HCT116 (cell line): ENCODE results near the gene ELAPOR2. TPM values are rescaled to one million over a fixed set of nuclear protein-coding genes. Genes with fewer than 3 reads are reported as not detected.

Source experiments
- ATAC-seq: fragments of 200-7000 bp; cut with Tn5 transposase; 2 replicates; pipeline ENCODE4 v1.9.1; 2020; ENCODE audit warnings: mild to moderate bottlenecking, moderate library complexity
- BruUV-seq: library from RNA; stranded (reverse); fragments of 400-500 nt; replicated peaks from 2 replicates; lab custom pipeline; 2021; lab: Mats Ljungman, UMichigan
- CTCF ChIA-PET: fragments of 300-600 bp; sonication (Branson Sonifier 250); formaldehyde crosslinking; loops from one replicate; lab custom pipeline; 2021; ENCODE audit warnings: antibody characterized with exemption; lab: Charles Lee
- POLR2A ChIA-PET: fragments of 300-600, 350-600 bp; sonication (Branson Sonifier 250); formaldehyde crosslinking; loops from one replicate; lab custom pipeline; 2021; ENCODE audit warnings: antibody characterized with exemption; lab: Charles Lee
- RAD21 ChIA-PET, 2 experiments: fragments of 300-600 bp; sonication (Branson Sonifier 250); formaldehyde crosslinking; loops; one replicate each; lab custom pipeline; 2023; ENCODE audit warnings: low total read pairs in 2 of 2; ENCODE audit not compliant: uncharacterized antibody in 2 of 2, unreplicated experiment in 2 of 2, low non-redundant PET in 1 of 2; lab: Charles Lee
- DNase-seq: peaks from one replicate; pipeline ENCODE4 v3.0.0-alpha.2; 2010; ENCODE audit warnings: low read depth, low spot score
- H2AFZ ChIP-seq: fragments of 200-600 bp; shearing (Covaris generic), sonication (generic); 2 replicates; pipeline ENCODE4 v1.6.1; 2017; ENCODE audit warnings: low read depth, mixed run types, mixed read lengths, antibody characterized with exemption, low read length; ENCODE audit not compliant: poor library complexity, severe bottlenecking
- H3K27ac ChIP-seq: 2 replicates; pipeline ENCODE4 v1.5.1; 2012; ENCODE audit warnings: low read depth, low read length
- H3K27me3 ChIP-seq: fragments of 200-600 bp; sonication (generic); 2 replicates; pipeline ENCODE4 v1.6.1; 2016; ENCODE audit warnings: mixed run types, low read length, mixed read lengths; ENCODE audit not compliant: insufficient read depth
- H3K36me3 ChIP-seq, 2 experiments: fragments of 200-500 bp in 1 of 2; fragments of 200-600 bp in 1 of 2; sonication (Bioruptor generic) in 1 of 2; sonication (generic) in 1 of 2; 2 replicates each; pipeline versions ENCODE4 v1.5.1 to v1.6.1; 2014 to 2016; ENCODE audit warnings: low read length in 2 of 2, inconsistent platforms in 1 of 2, mixed read lengths in 1 of 2, mixed run types in 1 of 2; ENCODE audit not compliant: insufficient read depth in 2 of 2, control insufficient read depth in 1 of 2
- H3K4me1 ChIP-seq, 2 experiments: fragments of 200-600 bp in 1 of 2; sonication (generic) in 1 of 2; 2 replicates each; pipeline versions ENCODE4 v1.5.1 to v1.6.1; 2012 to 2017; ENCODE audit warnings: low read length in 2 of 2, inconsistent platforms in 1 of 2, mild to moderate bottlenecking in 1 of 2, mixed read lengths in 1 of 2, mixed run types in 1 of 2, moderate library complexity in 1 of 2; ENCODE audit not compliant: insufficient read depth in 2 of 2, control insufficient read depth in 1 of 2
- H3K4me2 ChIP-seq: fragments of 200-600 bp; sonication (generic); 2 replicates; pipeline ENCODE4 v1.6.1; 2017; ENCODE audit warnings: mixed run types, low read length, mixed read lengths
- H3K4me3 ChIP-seq, 2 experiments: fragments of 200-600 bp in 1 of 2; sonication (generic) in 1 of 2; replicated peaks in 1 of 2; 2 replicates each; pipeline ENCODE4 v1.5.1; 2011 to 2016; ENCODE audit warnings: low read length in 2 of 2, control low read depth in 1 of 2, low read depth in 1 of 2, mild to moderate bottlenecking in 1 of 2, mixed read lengths in 1 of 2, mixed run types in 1 of 2
- H3K79me2 ChIP-seq: fragments of 200-600 bp; sonication (generic); 2 replicates; pipeline ENCODE4 v1.6.1; 2017; ENCODE audit warnings: mild to moderate bottlenecking, mixed run types, low read length, moderate library complexity, mixed read lengths; ENCODE audit not compliant: insufficient read depth
- H3K9ac ChIP-seq: fragments of 200-600 bp; sonication (generic); 2 replicates; pipeline ENCODE4 v1.6.1; 2016; ENCODE audit warnings: low read length, mixed read lengths
- H3K9me2 ChIP-seq: fragments of 200-600 bp; sonication (generic), shearing (Covaris generic); 2 replicates; pipeline ENCODE4 v1.6.1; 2017; ENCODE audit warnings: mixed run types, mild to moderate bottlenecking, moderate library complexity; ENCODE audit not compliant: insufficient read depth
- H3K9me3 ChIP-seq, 2 experiments: fragments of 200-500 bp in 1 of 2; fragments of 200-600 bp in 1 of 2; sonication (Bioruptor generic) in 1 of 2; sonication (generic) in 1 of 2; 2 replicates each; pipeline ENCODE4 v1.6.1; 2014 to 2017; ENCODE audit warnings: low read length in 2 of 2, mixed read lengths in 2 of 2, inconsistent platforms in 1 of 2, low read depth in 1 of 2, mild to moderate bottlenecking in 1 of 2, mixed run types in 1 of 2, moderate library complexity in 1 of 2; ENCODE audit not compliant: control insufficient read depth in 1 of 2, insufficient read depth in 1 of 2
- H4K20me1 ChIP-seq: fragments of 200-600 bp; sonication (generic), shearing (Covaris generic); 2 replicates; pipeline ENCODE4 v1.6.1; 2017; ENCODE audit warnings: mixed run types, mild to moderate bottlenecking, moderate library complexity; ENCODE audit not compliant: insufficient read depth
- CBX3 ChIP-seq: IDR thresholded peaks from 2 replicates; pipeline ENCODE4 v1.6.1; 2012; ENCODE audit warnings: low read depth
- CEBPB ChIP-seq: IDR thresholded peaks from 2 replicates; pipeline ENCODE4 v1.6.1; 2012; ENCODE audit warnings: low read depth
- EGR1 ChIP-seq: IDR thresholded peaks from 2 replicates; pipeline ENCODE4 v1.6.1; 2012; ENCODE audit warnings: low read depth
- ELF1 ChIP-seq: IDR thresholded peaks from 2 replicates; pipeline ENCODE4 v1.6.1; 2012; ENCODE audit warnings: low read depth, borderline replicate concordance
- EZH2 ChIP-seq: fragments of 200-600 bp; sonication (generic); IDR thresholded peaks from 2 replicates; pipeline ENCODE4 v1.6.1; 2017; ENCODE audit warnings: antibody characterized with exemption, mixed run types
- FOSL1 ChIP-seq: IDR thresholded peaks from 2 replicates; pipeline ENCODE4 v1.6.1; 2012; ENCODE audit warnings: low read depth
- JUND ChIP-seq: IDR thresholded peaks from 2 replicates; pipeline ENCODE4 v1.6.1; 2012
- POLR2A ChIP-seq: IDR thresholded peaks from 2 replicates; pipeline ENCODE4 v1.7.0; 2011; ENCODE audit warnings: borderline replicate concordance; ENCODE audit not compliant: insufficient read depth, insufficient read length; ENCODE audit errors: extremely low read depth
- POLR2AphosphoS5 ChIP-seq: IDR thresholded peaks from 2 replicates; pipeline ENCODE4 v1.6.1; 2011; ENCODE audit warnings: mild to moderate bottlenecking, low read depth, low read length, moderate library complexity
- SIN3A ChIP-seq: IDR thresholded peaks from 2 replicates; pipeline ENCODE4 v1.6.1; 2012; ENCODE audit warnings: low read depth
- SP1 ChIP-seq: IDR thresholded peaks from 2 replicates; pipeline ENCODE4 v1.6.1; 2012; ENCODE audit warnings: low read depth
- TCF7L2 ChIP-seq: IDR thresholded peaks from 2 replicates; pipeline ENCODE4 v1.7.0; 2011; ENCODE audit warnings: borderline replicate concordance, inconsistent platforms; ENCODE audit not compliant: insufficient read depth, insufficient read length; ENCODE audit errors: extremely low read depth
- YY1 ChIP-seq: IDR thresholded peaks from 2 replicates; pipeline ENCODE4 v1.6.1; 2011; ENCODE audit warnings: low read length, low read depth, moderate library complexity, mild to moderate bottlenecking; ENCODE audit not compliant: insufficient replicate concordance; ENCODE audit errors: extremely low read depth
- ZBTB33 ChIP-seq: IDR thresholded peaks from 2 replicates; pipeline ENCODE4 v1.6.1; 2011; ENCODE audit warnings: mild to moderate bottlenecking, low read length, moderate library complexity; ENCODE audit not compliant: insufficient replicate concordance; ENCODE audit errors: extremely low read depth
- ZFX ChIP-seq: fragments of 450-650 bp; IDR thresholded peaks from 2 replicates; pipeline ENCODE4 v1.6.1; 2017
- ZNF274 ChIP-seq: fragments of 200-500 bp; sonication (Bioruptor generic); IDR thresholded peaks from 2 replicates; pipeline ENCODE4 v1.6.1; 2014; ENCODE audit warnings: mild to moderate bottlenecking, low read depth, low read length, inconsistent platforms
- intact Hi-C: fragments of 100-400 bp; cut with micrococcal nuclease; formaldehyde crosslinking; loops from 2 replicates; pipeline ENCODE4 v1.10.0; 2022
- total RNA-seq: library from RNA; stranded (reverse); gene quantifications from one replicate; pipeline ENCODE4 v1.2.1, GENCODE V29; 2021; ENCODE audit not compliant: unreplicated experiment
- TF ChIP-seq, protein P1 (sequence below), 3 experiments: fragments of 200-600 bp in 1 of 3; sonication (generic) in 1 of 3; IDR thresholded peaks in 2 of 3; conservative IDR thresholded peaks in 1 of 3; 2 replicates each; pipeline ENCODE4 v1.5.1; 2012 to 2017; ENCODE audit warnings: low read depth in 2 of 3, low read length in 2 of 3, antibody characterized with exemption in 1 of 3, borderline replicate concordance in 1 of 3, control low read depth in 1 of 3, mild to moderate bottlenecking in 1 of 3, mixed read lengths in 1 of 3, mixed run types in 1 of 3, moderate library complexity in 1 of 3; ENCODE audit not compliant: insufficient read depth in 1 of 3
- TF ChIP-seq, protein P2 (sequence below): IDR thresholded peaks from 2 replicates; pipeline ENCODE4 v1.6.1; 2012

ELAPOR2 gene
- total RNA-seq, 1 experiment from 2014 or later = 26.0 TPM

DNA sequence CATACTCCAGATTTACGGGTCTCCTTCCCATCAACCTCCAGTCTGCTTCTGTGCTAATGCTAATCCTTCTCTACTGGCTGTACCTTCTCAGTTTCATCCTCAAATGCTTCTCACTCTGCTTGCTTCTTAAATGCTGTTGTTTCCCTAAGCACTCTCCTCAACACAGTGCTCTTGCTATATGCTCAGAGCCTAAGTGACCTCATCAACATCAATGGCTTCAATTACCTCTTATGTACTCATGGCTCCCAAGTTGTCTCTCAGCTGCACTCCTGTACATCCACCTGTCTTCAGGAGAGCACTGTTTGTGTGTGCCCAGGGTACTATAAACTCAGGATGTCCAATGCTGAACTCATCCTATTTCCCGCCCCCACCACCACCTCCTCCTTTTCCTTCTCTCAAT is 22.5 kb downstream of the ELAPOR2 start:
- H3K79me2 ChIP-seq = peaks cover 69% of the 10 kb centered on the region
- no peak overlapping the region for H3K4me2 ChIP-seq
- no peak overlapping the region for H3K9ac ChIP-seq
- no peak overlapping the region for H3K27ac ChIP-seq
- H3K9me3 ChIP-seq = no peaks in the 10 kb centered on the region
- BruUV-seq = no TSS peak
- H3K4me1 ChIP-seq = no peaks in the 10 kb centered on the region
- DNase-seq = no peak
- intact Hi-C loops = loop anchor here (10.0 kb wide), 1 partner anchor 198 kb away; no protein-coding TSS in a partner anchor
- RAD21 ChIA-PET = no interaction called here
- H4K20me1 ChIP-seq = no peaks in the 10 kb centered on the region
- H3K36me3 ChIP-seq = no peaks in the 10 kb centered on the region
- CTCF ChIA-PET = no interaction called here
- POLR2A ChIA-PET = interaction anchor here (1.4 kb wide), 1 partner anchor 116 kb away, joined by 7 read pairs; the partner anchor contains the start of gene DMTF1
- no peaks in the 10 kb centered on the region for H3K9me2 ChIP-seq
- no peaks in the 10 kb centered on the region for H3K27me3 ChIP-seq
- no peak overlapping the region for H2AFZ ChIP-seq
- no peak for ATAC-seq
- TF ChIP-seq POLR2AphosphoS5 (no peak), YY1 (no peak), ZBTB33 (no peak), EGR1 (no peak), ZFX (no peak), ZNF274 (no peak), FOSL1 (no peak), SIN3A (no peak), JUND (no peak), SP1 (no peak), CBX3 (no peak), ELF1 (no peak), TCF7L2 (no peak), POLR2A (no peak), CEBPB (no peak), EZH2 (no peak)
- TF ChIP-seq, protein P1, sequence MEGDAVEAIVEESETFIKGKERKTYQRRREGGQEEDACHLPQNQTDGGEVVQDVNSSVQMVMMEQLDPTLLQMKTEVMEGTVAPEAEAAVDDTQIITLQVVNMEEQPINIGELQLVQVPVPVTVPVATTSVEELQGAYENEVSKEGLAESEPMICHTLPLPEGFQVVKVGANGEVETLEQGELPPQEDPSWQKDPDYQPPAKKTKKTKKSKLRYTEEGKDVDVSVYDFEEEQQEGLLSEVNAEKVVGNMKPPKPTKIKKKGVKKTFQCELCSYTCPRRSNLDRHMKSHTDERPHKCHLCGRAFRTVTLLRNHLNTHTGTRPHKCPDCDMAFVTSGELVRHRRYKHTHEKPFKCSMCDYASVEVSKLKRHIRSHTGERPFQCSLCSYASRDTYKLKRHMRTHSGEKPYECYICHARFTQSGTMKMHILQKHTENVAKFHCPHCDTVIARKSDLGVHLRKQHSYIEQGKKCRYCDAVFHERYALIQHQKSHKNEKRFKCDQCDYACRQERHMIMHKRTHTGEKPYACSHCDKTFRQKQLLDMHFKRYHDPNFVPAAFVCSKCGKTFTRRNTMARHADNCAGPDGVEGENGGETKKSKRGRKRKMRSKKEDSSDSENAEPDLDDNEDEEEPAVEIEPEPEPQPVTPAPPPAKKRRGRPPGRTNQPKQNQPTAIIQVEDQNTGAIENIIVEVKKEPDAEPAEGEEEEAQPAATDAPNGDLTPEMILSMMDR (IDR thresholded peaks at IDR 0.05 in 2 of 3, conservative IDR thresholded peaks at IDR 0.05 in 1 of 3; ENCODE audit: borderline replicate concordance in 1 of 3, insufficient read depth in 1 of 3, low read depth in 2 of 3, low read length in 2 of 3) = no peak
- TF ChIP-seq, protein P2, sequence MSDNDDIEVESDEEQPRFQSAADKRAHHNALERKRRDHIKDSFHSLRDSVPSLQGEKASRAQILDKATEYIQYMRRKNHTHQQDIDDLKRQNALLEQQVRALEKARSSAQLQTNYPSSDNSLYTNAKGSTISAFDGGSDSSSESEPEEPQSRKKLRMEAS = no peak
- TF ChIP-seq, all 23 proteins: peak for 0
- no peak overlapping the region for H3K4me3 ChIP-seq
